PFSK-1 (cell line): Measurements from ENCODE around the gene EPSTI1.

Experiments
- FOXP2 ChIP-seq: optimal IDR thresholded peaks from 2 replicates; pipeline ENCODE3; 2011; ENCODE audit warnings: borderline replicate concordance, control low read depth, inconsistent platforms; ENCODE audit not compliant: insufficient read depth; ENCODE audit errors: extremely low read length, extremely low read depth
- POLR2AphosphoS5 ChIP-seq: IDR thresholded peaks from 2 replicates; pipeline ENCODE4 v1.6.1; 2012; ENCODE audit warnings: low read depth, mild to moderate bottlenecking, control low read depth, low read length, moderate library complexity
- SIN3A ChIP-seq: IDR thresholded peaks from 2 replicates; pipeline ENCODE4 v1.6.1; 2012; ENCODE audit warnings: mild to moderate bottlenecking, low read length, moderate library complexity, borderline replicate concordance; ENCODE audit not compliant: insufficient read depth
- TAF1 ChIP-seq: IDR thresholded peaks from 2 replicates; pipeline ENCODE4 v1.6.1; 2012; ENCODE audit warnings: low read length, control low read depth, borderline replicate concordance; ENCODE audit not compliant: insufficient read depth
- TF ChIP-seq, protein P1 (sequence below), 2 experiments: IDR thresholded peaks; 2 replicates each; pipeline versions ENCODE4 v1.6.1 to v1.8.0; 2011 to 2012; ENCODE audit warnings: low read depth in 2 of 2, low read length in 2 of 2, control low read depth in 1 of 2, inconsistent platforms in 1 of 2, mild to moderate bottlenecking in 1 of 2, moderate library complexity in 1 of 2; ENCODE audit not compliant: insufficient read depth in 1 of 2

Gene EPSTI1

GRCh38 chr13:43033038-43033437, 41.0 kb upstream of the EPSTI1 start:
- TF ChIP-seq TAF1, result no peak
- no peak for TF ChIP-seq SIN3A
- TF ChIP-seq, protein P1, sequence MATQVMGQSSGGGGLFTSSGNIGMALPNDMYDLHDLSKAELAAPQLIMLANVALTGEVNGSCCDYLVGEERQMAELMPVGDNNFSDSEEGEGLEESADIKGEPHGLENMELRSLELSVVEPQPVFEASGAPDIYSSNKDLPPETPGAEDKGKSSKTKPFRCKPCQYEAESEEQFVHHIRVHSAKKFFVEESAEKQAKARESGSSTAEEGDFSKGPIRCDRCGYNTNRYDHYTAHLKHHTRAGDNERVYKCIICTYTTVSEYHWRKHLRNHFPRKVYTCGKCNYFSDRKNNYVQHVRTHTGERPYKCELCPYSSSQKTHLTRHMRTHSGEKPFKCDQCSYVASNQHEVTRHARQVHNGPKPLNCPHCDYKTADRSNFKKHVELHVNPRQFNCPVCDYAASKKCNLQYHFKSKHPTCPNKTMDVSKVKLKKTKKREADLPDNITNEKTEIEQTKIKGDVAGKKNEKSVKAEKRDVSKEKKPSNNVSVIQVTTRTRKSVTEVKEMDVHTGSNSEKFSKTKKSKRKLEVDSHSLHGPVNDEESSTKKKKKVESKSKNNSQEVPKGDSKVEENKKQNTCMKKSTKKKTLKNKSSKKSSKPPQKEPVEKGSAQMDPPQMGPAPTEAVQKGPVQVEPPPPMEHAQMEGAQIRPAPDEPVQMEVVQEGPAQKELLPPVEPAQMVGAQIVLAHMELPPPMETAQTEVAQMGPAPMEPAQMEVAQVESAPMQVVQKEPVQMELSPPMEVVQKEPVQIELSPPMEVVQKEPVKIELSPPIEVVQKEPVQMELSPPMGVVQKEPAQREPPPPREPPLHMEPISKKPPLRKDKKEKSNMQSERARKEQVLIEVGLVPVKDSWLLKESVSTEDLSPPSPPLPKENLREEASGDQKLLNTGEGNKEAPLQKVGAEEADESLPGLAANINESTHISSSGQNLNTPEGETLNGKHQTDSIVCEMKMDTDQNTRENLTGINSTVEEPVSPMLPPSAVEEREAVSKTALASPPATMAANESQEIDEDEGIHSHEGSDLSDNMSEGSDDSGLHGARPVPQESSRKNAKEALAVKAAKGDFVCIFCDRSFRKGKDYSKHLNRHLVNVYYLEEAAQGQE (IDR thresholded peaks at IDR 0.05; ENCODE audit: insufficient read depth in 1 of 2, low read depth in 2 of 2, low read length in 2 of 2), result no peak
- no peak for TF ChIP-seq POLR2AphosphoS5
- no peak for TF ChIP-seq FOXP2

- TF ChIP-seq POLR2AphosphoS5, result no peak
- no peak for TF ChIP-seq TAF1
- TF ChIP-seq SIN3A, result no peak
- no peak for TF ChIP-seq FOXP2
- TF ChIP-seq, protein P1 (IDR thresholded peaks at IDR 0.05; ENCODE audit: insufficient read depth in 1 of 2, low read depth in 2 of 2, low read length in 2 of 2), result no peak
Measured at GRCh38 chr13:43031881-43032280, 39.8 kb upstream of the EPSTI1 start.

GRCh38 chr13:43030548-43030947, 38.5 kb upstream of the EPSTI1 start:
- no peak for TF ChIP-seq SIN3A
- TF ChIP-seq, protein P1 (IDR thresholded peaks at IDR 0.05; ENCODE audit: insufficient read depth in 1 of 2, low read depth in 2 of 2, low read length in 2 of 2), result no peak
- TF ChIP-seq TAF1, result no peak
- no peak for TF ChIP-seq FOXP2
- TF ChIP-seq POLR2AphosphoS5, result no peak

DNA sequence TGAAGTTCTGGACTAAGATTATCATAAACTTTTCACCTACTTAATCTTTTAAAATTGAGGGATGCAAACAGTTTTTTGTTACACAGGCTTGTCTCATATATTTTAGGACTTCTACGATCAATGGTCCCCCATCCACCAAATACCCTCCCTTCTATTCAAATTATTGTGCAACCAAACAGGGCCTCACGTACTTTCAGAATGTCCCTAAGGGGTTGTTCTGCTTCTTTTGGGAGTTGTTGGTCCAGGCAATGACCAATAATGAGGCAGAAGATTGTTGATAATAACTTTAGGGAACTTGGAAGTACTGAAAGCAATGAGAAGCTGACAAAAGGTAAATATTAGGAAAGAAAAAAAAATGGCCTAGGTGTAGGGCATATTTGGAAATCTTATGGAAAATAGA, 34.2 kb upstream of the EPSTI1 start:
- TF ChIP-seq POLR2AphosphoS5 (no peak), SIN3A (no peak), FOXP2 (no peak), TAF1 (no peak)
- TF ChIP-seq, protein P1 (IDR thresholded peaks at IDR 0.05; ENCODE audit: insufficient read depth in 1 of 2, low read depth in 2 of 2, low read length in 2 of 2), result no peak
